ENCODE results near the gene PDCL3.

- TF ChIP-seq CTCF (conservative IDR thresholded peaks at IDR 0.05; ENCODE audit: low read length) (no peak), EZH2phosphoT487 (IDR thresholded peaks at IDR 0.05; ENCODE audit: borderline replicate concordance, low read depth, low read length) (no peak)
Measured at GRCh38 chr2:100603414-100603813, 40.6 kb downstream of the PDCL3 start.

All from OCI-LY7 (cell line).